HG02852 (cell line): ENCODE results near the gene EDDM3A.

Experiments used
- ATAC-seq: cut with Tn5 transposase; IDR thresholded peaks from one replicate; pipeline ENCODE4 v1.9.1; 2021; ENCODE audit warnings: mild to moderate bottlenecking, moderate library complexity; ENCODE audit not compliant: unreplicated experiment

Gene EDDM3A

DNA sequence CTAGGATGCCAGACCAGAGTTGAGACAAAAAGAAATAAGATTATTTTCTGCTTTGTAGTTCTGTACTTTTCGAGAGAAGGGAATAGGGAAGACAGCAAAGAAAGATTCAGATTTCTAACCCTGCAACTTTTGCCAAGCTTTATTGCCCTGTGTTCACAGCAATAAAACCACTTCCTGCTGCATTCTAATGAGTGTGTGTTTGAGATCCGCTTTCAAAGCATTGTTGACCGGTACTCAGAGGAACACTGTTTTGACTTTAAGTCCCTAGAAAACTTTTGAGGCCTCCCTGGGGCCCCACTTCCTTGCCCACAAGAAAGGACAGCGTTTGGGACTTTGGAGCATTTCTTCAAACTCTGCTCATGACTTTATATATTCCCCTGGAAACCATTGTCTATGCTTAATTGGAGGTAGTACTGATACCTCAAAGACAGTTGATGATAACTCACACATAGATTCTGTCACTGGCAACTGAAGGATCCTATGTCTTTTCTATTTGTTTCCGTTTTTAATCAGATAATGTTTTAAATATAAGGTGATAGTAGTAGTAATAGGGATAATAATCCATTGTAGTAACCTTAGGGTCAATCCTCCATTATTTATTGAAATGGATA, 36.7 kb downstream of the EDDM3A start:
- ATAC-seq: peak; percentile 43

- ATAC-seq: no peak
These were observed 41.3 kb downstream of the EDDM3A start for GRCh38 chr14:20787025-20787424.

- ATAC-seq: no peak
These were observed 43.6 kb downstream of the EDDM3A start for GRCh38 chr14:20789230-20789813.

- no peak for ATAC-seq
These were observed 44.9 kb downstream of the EDDM3A start for GRCh38 chr14:20790464-20791116.

- no peak for ATAC-seq
These were observed 45.5 kb downstream of the EDDM3A start for GRCh38 chr14:20791187-20791586.

DNA sequence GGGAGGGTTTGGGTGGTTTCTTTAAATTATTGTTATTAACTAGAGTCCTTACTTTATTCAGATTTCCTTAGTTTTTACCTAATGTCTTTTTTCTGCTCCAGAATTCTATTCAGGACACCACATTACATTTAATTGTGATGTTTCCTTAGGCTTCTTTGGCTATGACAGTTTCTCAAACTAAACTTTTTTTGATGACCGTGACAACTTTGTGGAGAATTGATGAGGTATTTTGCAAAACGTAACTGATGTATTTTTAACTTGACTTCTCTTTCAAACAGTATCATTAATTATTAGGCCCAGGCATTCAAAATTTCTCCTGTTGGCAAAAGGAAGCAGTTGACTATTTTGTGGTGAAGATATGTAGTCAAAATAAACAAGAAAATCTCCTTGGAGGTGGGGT, 45.9 kb downstream of the EDDM3A start:
- ATAC-seq: no peak

DNA sequence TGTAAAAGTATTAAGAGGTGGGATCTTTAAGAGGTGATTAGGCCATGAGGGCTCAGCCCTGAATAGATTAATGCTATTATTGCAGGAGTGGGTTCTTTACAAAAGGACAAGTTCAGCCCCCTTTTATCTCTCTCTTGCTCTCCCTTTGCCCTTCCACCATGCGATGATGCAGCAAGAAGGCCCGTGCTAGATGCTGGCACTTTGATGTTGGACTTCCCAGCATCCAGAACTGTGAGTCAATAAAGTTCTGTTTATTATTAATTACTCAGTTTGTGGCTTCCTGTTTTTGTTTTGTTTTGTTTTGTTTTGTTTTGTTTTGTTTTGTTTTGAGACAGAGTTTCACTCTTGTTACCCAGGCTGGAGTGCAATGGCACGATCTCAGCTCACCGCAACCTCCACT, 46.9 kb downstream of the EDDM3A start:
- ATAC-seq: no peak

DNA sequence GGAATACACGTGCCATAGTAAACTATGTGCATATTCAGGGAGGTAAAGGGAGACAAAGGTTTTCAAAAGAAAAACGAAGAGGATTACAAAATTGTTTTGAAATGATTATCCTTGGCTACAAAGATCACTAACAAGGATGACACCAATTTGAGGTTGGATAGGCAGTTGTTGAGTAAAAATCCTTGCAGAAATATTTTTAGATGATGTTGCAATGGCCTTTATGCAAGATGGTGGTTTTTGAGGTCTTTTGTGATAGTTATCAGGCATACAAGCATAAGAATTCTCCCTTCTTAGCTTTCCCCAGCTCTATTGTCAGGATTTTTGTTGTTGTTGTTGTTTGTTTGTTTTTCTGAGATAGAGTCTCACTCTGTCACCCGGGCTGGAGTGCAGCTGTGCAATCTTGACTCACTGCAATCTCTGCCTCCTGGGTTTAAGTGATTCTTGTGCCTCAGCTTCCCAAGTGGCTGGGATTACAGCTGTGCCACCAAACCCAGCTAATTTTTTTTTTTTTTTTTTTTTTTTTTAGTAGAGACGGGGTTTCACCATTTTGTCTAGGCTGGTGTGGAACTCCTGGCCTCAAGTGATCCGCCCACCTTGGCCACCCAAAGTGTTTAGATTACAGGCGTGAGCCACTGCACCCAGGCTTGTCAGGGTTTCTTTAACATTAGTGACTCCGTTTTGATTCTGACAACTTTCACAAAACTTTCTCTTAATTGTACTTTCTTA, 49.1 kb downstream of the EDDM3A start:
- no peak for ATAC-seq

- no peak for ATAC-seq
These were observed 51.5 kb downstream of the EDDM3A start for GRCh38 chr14:20797164-20797563.
